NOMO-1 (cell line): ENCODE measurements around the gene CCDC8.
"Not testable (repeated sequence)": the region's sequence is repeated elsewhere in the genome, so short reads cannot be mapped to it uniquely, and the experiment has no call there.

Experiments used
- DNase-seq, 2 experiments: peaks; one replicate each; lab custom pipeline; 2025; ENCODE audit not compliant: unreplicated experiment in 2 of 2; lab: John Stamatoyannopoulos, UW

Gene CCDC8

DNA sequence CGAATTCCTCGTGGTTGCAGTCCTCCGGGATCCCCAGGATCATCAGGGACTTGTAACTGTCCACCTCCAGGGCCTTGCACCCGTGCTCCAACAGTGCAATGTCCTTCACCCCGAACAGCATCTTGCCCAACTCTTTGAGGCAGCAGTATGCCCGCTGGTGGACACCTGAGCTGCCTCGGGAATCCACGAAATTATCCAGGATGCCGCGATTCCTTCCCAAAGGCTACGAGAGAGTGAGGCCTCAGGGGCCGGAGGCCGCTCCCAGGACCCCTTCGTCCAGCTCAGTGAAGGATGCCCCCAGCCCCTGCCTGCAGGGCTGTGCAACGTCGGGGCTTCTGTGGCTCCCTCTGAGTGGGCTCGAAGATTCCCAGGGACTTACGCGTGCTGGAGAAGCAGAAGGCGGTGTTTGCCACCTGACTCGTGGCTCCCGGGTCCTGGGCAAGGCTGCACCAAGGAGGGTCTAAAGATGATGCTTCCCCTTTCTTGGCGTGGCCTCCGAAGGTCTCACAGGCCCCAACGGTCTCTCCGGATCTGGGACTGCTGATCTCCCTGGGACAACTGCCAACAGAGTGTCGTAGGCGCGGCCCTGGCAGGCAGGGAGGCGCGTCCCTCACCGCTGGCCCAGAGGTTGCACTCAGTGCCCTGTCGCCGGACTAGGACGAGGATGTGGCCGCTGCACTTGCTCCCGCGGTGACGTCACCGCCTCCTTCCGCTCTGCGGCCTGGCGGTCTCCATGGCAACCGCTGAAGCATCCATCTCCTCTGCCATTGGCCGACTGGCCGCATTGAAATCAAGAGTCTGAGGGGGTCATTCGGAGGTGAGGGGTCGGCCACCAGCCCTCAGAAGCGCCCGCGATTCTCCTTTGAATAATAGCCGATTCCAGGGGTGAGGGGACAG, 15.1 kb upstream of the CCDC8 start, which contains the start of gene PNMA8C:
Gene PNMA8C, minus strand, starts transcription at position 698 of the 897 bp plus-strand sequence. Its CDS starts 577 bp downstream, at position 121.
- DNase-seq, result peak in 1 of 2 experiments; percentile 13

DNA sequence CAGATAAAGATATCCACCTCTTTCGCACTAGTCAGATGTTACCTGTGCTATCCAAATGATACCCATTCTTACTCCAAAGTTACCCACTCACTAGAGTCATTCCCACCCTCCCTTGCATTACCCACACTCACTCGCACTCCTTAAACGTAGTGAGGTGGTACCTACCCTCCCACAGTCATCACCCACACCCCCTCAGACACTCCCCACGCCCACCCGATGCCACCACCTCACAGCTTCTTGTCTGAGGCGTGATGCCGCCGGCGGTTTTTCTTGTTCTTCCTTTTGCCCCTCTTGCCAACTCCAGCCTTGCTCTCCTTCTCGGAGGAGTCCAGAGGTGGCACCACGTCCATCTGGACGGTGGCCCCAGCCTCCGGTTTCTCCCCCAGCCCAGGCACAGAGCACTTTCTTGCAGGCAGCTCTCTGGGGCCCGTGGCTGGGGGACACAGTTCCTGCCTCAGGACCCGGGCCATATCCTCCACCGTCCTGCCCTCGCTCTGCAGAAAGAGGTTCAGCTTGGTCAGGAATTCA, 14.2 kb upstream of the CCDC8 start:
- DNase-seq, result no peak

DNA sequence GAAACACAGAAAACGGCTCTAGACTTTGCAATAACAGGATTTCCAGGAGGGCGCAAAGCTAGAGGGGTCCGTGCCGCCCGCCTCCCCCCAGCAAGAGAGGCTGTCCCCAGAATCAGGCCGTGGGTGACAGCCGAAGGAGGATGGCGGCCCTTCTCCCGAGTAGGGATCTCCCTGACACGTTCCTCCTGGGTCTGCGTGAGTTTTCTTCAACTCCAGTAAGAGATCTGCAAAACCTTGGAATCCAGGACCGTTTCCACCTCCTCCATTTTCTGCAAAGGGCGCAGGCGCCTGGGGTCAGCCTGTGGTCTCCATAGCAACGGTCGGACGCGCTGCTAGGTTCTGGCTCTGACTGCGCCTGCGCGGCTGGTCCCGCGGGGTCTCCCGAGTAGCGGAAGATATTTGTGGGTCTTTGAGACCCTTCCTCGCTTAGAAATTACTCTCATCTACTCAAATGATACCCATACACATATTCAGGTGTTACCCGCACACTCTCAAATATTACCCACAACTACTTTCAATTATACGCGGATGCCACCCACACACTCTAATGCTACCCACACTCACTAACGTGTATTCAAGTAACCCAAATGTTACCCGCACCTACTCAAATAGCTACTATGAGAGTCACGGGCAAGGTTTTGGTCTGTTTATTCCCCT, 13.3 kb upstream of the CCDC8 start:
- no peak for DNase-seq

DNA sequence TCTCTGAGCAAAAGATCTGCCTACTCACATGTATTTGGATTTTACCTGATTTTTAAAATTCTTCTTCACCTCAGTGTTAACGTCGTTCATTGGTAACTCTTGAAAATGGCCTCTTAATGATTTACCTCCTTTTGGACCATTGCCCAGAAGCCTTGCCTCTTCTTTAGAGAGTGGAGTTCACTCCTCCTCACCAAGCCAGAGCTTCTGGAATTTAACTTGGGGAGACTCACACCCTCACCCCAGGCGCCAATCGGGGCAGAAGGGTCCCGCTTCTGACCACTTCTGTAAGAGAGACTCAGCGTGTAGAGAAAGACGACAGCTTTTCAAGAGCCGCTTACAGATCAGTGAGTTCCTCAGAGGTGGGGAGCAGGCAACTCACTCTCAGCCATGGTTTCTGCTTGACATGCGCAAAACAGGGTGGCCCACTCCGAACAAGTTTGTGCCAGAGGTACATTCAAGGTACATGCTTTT, 12.7 kb upstream of the CCDC8 start:
- DNase-seq, result no peak

DNA sequence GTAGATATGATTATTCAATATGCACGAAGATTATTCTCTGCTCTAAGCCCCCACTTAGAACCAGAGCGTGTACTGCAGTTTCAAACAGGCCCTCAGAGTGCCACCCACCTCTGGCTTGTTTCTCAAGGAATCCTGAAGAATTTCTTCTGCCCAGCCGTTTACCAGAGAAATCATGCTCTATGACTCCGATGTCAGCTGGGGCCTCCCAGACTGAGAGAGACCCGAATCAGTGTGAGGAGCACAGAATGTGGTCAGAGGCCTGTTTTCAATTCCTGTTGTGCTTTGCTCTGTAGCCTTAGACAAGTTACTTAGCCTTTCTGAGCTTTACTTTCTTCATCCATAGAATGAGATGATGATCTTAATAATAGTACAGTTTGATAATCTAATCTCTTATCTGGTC, 9.8 kb upstream of the CCDC8 start:
- no peak for DNase-seq

DNA sequence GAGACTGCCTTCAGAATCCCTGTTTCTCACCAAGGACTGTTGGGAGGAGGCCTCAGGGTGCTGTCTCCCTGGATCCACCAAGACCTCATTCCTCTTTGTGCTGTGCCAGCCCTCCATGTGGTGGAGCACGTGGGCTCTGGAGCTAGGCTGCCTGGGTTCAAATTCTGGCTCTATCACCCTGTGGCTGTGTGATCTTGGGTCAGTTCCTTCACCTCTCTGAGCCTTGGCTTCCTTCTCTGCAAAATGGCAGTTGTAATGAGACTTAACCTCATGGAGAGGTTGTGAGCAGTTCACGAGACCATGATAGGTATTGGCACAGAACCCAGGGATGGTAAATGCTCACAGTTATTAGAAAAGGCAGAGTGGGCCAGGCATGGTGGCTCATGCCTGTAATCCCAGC, 9.0 kb upstream of the CCDC8 start:
- DNase-seq, result no peak

DNA sequence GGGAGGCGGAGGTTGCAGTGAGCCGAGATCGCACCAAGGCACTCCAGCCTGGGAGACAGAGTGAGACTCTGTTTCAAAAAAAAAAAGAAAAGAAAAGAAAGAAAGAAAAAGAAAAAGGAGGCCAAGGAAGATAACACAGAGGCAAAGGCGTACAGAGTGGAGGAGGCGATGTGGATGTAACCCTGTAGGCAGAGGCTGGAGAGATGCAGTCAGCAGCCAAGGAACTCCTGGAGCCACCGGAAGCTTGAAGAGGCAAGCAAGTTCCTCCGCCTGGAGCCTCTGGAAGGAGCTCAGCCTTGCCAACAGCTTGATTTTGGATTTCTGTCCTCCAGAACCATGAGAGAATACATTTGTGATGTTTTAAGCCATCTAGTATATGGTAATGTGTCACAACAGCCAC, 6.7 kb upstream of the CCDC8 start:
- DNase-seq, result no peak

DNA sequence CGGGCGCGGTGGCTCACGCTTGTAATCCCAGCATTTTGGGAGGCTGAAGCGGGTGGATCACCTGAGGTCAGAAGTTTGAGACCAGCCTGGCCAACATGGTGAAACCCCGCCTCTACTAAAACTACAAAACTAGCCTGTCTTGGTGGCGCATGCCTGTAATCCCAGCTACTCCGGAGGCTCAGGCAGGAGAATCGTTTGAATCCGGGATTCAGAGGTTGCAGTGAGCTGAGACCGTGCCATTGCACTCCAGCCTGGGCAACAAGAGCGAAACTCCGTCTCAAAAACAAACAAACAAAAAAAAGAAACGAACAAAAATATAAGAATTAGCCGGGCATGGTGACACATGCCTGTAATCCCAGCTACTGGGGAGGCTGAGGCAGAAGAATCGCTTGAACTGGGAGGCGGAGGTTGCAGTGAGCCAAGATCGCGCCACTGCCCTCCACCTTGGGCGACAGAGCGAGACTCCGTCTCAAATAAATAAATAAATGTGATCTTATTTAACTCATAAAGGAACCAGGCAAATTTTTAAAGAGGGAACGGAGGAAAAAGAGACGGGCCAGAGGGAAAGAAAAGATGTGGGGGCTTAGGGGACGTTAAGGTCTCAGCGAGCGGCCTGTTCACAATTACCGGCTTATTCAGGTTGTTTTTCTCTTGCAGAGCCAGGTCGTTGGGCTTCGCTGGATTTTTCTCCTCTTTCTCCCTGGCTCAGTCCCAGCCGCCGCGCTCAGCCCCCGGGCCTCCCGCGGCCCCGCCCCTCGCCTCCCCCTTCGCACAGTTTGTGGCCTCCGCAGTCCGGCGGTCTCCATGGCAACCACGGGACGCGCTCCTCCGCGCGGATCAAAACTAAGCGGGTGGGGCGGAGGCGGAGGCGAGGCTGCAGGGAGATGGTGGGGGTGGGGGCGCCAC, 2.7 kb upstream of the CCDC8 start:
- peak in 1 of 2 experiments; percentile 15 for DNase-seq

DNA sequence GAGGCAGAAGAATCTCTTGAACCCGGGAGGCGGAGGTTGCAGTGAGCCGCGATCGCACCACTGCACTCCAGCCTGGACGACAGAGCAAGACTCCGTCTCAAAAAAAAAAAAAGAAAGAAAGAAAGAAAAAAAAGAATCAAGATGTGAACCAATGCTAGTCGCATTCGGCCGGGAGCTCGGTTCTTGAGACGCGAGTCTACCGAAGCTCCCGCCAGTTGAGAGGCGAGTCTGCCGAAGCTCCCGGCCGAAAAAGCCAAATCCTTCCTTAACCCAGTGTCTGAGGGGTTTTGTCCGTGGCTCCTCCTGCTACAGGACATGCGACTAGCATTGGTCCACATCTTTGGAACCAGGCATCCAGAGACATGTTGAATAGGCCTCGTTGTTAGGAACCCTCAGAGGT, 1.5 kb upstream of the CCDC8 start:
- not testable (repeated sequence) for DNase-seq

DNA sequence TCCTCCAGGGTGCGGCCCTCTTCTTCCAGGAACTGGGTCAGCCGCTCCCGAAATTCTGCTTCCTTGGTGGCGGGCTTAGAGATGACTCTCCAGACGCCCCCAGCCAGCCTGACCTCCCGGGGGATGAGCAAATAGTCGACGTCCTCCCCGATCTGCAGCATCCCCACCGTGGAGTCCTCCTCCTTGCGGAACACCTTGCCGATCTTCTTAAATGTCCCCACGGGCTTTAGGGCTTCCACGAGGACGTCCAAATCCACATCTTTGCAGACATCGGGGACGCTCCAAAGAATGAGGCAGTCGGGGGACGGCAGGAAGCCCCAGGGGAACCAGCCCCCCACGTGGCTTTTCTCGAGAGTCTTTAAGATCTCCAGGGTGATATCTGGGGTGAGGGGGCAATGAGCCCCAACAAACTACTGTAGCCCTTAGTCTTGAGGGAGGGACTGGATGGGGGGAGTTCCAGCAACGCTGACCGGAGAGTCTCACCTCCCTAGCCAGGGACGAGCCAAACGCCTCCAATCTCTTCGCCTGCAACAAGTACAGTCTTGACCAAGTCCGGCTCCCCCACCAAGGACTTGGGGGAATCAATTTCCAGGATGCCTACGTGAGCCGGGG, 608 bp downstream of the CCDC8 start:
- DNase-seq, result no peak

DNA sequence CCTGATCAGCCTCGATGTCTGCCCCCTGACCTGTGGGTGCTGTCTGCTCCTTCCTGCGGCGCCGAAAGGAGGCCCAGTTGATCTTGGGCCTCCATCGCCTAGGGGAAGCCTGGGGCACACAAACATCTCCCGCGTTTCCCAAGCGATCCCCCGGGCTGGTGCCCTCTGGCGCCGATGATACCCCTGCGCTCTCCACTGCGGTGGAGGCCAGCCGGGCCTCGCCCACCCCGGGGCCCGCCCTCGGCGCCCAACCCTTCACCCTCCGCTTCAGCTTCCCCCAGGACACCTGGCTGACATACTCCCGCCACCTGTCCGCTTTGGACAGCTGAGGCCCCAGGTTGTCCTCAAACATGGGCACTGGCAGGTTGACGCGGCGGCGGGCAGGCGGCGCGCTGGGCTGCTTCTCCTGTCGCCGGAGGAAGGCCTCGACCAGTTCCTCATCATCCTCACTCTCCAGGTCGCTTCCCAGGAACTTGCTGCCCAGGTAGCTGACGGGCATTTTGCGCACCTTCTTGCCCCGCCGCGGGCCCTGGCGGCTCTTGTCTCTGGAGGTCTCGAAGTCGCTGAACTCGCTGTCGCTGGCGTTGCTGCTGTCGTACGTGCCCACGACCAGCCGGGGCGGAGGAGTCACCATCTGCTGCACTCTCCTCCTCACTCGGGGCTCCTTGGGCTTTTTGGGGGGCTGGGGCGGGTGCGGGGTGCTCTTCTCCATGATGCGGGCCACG, 1.3 kb downstream of the CCDC8 start:
- no peak for DNase-seq

DNA sequence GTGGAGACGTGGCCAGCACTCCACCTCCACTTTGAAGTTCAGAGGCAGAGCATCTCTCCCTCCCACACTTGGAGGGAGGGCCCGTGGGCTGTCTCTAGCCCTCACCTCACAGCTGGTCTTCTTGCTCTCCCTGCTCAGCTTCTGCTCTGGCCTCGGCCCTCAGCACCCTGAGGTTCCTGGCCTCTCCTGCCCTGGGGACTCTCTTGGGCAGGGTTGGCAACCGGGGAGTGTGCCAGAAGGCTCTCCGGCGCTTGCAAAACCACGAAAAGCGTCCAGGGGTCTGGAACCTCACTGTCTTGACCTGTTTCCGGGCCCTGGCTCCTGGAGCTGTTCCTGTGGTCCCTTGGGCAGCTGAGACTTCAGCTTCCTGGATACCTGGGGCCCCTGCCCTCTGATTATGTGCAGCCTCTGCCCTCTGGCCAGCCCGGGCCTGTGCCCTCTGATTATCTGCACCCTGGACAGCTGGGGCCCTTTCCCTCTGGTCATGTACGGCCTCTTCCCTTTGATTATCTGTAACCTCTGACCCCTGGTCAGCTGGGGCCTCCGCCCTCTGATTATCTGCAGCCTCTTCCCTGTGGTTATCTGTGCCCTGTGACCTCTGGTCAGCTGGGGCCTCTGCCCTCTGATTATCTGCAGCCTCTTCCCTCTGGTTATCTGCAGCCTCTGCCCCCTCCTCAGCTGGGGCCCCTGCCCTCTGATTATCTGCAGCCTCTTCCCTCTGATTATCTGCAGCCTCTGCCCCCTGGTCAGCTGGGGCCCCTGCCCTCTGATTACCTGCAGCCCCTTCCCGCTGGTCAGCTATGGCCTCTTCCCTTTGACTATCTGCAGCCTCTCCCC, 2.1 kb downstream of the CCDC8 start:
- no peak for DNase-seq

DNA sequence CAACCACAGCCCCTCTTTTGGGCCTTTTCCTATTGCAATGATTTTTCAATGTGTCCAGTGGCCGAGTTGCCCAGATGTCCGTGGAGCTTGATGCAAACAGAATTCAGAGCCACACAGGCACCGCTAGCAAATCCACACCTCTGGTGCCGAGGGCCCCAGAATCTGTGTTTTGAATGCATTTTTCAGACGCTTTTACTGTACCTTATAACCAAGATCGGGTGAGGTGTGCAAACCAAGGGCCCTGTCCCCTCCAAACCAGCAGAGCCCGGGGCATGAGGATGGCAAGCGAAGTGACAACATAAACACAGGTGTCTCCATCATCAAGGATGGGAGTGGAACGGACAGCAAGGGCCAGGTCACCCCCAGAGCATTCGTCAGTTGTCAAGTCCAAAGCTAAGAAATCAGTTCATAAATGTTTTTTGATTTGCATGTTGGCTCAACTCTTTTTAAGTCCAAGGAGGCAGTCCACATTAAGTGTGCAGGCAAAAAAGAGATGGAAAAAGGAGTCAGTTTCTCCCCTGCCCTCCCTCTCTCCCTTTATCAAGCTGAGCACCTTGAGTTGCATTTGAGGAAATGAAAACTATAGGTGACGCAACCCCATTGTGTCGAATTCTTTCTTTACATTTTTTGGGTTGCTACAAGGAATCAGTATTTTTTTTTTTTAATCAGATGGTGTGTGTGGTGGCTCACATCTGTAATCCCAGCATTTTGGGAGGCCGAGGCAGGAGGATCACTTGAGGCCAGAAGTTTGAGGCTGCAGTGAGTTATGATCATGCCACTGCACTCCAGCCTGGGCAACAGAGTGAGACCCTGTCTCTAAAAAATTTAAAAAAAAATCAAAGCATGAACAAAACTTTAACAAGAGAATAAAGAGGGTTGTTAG, 2.9 kb downstream of the CCDC8 start:
- peak; percentile 8 to 20 for DNase-seq

DNA sequence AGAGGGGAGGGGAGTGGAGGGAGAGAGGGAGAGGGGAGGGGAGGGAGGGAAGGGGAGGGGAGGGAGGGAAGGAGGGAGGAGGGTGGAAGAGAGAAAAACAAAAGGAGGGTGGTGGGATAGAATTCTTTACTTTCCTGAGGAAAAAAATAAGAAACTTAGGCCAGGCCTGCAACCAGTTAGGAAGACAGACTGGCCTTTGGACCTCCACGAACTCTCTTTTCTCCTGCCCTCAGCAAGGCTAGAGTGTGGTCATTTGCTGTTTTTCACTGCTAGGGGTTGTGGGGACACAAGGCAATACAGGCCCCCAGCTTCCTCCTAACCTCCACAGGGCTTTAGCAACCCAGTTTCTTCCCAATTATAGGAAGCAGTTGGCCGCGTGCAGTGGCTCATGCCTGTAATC, 4.2 kb downstream of the CCDC8 start:
- no peak for DNase-seq

DNA sequence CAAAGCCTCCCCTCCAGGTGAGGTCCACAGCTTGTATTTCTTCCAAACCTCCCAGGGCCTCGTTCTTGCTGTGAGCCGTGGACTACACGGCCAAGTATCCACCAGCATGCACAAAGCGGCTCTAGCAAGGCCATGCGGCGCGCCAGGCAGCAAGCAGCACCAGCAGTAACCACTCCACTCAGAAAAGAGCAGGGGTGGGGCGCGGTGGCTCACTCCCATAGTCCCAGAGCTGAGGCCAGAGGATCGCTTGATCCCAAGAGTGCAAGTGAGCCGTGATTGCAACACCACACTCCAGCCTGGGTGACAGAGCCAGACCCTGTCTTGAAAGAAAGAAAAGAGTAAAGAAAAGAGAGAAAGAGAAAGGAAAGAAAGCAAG, 4.7 kb downstream of the CCDC8 start:
- DNase-seq, result no peak

DNA sequence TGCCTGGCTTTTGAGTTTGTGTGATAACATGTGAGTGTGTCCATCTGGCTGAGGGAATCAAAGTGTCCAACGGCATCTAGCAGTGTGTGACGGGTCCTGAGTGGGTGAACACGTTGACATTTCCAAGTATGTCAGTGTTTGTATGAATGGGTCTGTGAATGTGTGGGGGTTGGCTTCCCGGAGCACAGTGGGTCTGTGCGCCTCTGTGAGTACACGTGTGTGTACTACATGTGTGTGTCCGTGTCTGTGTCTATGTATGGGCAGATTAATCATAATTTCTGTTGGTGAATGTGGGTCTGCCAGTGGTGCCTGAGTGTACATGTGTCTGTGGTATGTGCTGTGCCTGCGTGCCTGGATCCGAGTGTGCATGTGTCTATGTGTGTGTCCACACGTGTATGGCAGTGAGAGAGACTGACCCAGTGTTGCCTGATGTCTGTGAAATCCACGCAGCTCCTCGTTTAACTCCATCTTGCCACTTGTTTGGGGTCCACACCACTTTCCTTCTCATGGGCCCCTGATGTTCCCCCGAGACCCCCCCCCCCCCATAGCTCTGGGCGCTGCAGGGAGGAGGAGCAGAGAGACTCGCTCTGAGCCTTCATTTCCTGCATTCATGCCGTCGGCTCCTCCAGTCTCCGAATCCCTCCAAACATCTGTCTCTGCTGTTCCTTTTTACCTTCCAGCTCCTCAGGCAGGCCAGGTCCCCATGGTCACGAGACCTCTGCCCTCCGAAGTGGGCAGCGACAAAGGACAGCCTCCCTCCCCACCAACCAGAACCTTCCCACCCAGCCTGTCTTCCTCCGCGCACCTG, 5.3 kb downstream of the CCDC8 start:
- no peak for DNase-seq

DNA sequence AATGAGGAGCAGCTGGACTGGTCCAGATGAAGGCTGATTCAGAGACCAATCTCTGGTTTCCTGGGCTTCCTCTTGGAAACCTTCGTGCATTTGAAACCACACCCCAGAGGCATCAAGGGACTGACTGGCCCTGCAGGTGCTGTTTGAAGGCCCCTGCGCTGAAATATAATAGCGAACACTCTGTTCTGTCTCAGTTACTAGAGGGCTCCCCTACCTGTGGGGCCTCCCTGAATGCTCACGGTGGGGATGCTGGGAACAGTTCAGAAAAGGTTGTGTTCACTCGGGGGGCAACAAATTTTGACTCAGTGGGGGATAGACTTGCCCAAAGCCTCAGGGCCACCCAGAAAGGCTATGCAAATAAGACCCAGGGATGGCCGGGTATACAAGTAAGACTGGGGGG, 6.4 kb downstream of the CCDC8 start:
- no peak for DNase-seq
